SK-N-MC (cell line): Measurements from ENCODE around the gene TNRC6A.

Experiments
- EZH2 ChIP-seq: fragments of 200-600 bp; sonication (generic); IDR thresholded peaks from one replicate; pipeline ENCODE4 v1.6.1; 2017; ENCODE audit warnings: antibody characterized with exemption
- POLR2AphosphoS5 ChIP-seq: IDR thresholded peaks from 2 replicates; pipeline ENCODE4 v1.6.1; 2012; ENCODE audit warnings: mild to moderate bottlenecking, low read depth, low read length, borderline replicate concordance

DNA sequence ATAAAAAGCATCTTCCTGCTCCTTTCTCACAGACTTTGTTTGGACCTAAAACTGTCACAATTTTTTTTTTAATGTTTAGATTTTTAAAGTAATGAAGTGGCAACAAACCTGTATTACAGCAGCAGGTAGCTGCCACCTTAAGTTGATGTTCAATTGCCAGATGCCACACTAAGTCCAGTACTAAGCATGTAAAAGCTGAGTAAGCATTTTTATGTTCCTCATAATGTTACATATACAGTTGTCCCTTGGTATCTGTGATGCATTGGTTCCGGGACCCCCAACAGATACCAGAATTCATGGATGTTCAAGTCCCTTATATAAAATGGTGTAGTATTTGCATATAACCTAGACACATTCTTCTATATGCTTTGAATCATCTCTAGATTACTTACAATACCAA, 45.1 kb downstream of the TNRC6A start:
- TF ChIP-seq POLR2AphosphoS5 = no peak
- TF ChIP-seq EZH2 = no peak
